ENCODE measurements around the gene TOR2A.

DNA sequence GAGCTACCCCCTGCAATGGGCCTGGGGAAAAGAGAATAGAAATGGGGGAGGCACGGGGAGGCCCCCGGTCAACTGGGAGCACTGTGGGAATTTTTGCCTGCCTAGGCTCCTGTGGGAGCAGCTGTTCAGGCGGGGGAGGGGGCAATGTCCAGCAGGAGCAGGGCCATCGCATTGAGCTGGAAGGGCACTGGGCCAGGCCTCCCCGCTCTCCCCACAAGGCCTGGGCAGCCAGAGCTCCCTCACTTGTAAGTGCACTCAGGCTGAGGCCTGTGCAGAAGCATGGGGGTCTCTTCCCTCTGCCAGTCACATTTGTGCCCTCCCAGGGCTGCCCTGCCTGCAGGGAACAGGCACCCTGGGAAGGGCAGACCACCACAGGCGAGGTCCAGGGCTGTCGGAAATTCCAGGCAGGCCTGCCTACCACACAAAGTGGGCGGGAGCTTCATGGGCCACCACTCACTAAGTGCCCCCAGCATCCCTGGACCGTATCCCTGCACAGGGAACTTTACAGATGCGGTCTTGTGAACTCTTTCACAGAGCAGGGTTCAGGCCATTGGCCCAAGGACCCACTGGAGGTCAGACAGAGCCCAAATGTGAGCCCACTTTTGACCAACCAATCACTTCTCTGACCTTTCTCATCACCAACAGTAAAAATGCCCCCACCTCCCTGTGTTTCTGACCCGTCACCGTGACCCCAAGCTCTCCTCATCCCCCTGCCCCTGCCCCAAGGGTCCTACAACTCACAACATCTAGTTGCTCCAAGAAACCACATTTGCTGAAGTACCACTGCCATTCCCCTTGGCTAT is 29.3 kb downstream of the TOR2A start:
- TF ChIP-seq, protein P1, sequence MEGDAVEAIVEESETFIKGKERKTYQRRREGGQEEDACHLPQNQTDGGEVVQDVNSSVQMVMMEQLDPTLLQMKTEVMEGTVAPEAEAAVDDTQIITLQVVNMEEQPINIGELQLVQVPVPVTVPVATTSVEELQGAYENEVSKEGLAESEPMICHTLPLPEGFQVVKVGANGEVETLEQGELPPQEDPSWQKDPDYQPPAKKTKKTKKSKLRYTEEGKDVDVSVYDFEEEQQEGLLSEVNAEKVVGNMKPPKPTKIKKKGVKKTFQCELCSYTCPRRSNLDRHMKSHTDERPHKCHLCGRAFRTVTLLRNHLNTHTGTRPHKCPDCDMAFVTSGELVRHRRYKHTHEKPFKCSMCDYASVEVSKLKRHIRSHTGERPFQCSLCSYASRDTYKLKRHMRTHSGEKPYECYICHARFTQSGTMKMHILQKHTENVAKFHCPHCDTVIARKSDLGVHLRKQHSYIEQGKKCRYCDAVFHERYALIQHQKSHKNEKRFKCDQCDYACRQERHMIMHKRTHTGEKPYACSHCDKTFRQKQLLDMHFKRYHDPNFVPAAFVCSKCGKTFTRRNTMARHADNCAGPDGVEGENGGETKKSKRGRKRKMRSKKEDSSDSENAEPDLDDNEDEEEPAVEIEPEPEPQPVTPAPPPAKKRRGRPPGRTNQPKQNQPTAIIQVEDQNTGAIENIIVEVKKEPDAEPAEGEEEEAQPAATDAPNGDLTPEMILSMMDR (IDR thresholded peaks at IDR 0.05), result no peak
- TF ChIP-seq POLR2A (IDR thresholded peaks at IDR 0.05), result no peak

Data from gastroesophageal sphincter (tissue), 3 donors.